HepG2 (cell line): ENCODE results near the gene ZFP37. TPM values are rescaled to one million over a fixed set of nuclear protein-coding genes. Genes with fewer than 3 reads are reported as not detected.
A peak's percentile ranks its signal among the peaks of the same experiment; 100 is the strongest.

Source experiments
- ARNTL ChIP-seq: sonication (generic); formaldehyde crosslinking; IDR thresholded peaks from 2 replicates; pipeline ENCODE4 v1.4.0; 2020; ENCODE audit warnings: mild to moderate bottlenecking, missing genetic modification reagents
- HOXA7 ChIP-seq: sonication (generic); formaldehyde crosslinking; IDR thresholded peaks from 2 replicates; pipeline ENCODE4 v1.8.1; 2022; ENCODE audit warnings: mild to moderate bottlenecking, missing genetic modification reagents, moderate library complexity
- MED8 ChIP-seq: sonication (generic); formaldehyde crosslinking; IDR thresholded peaks from 2 replicates; pipeline ENCODE4 v1.8.1; 2023; ENCODE audit warnings: mild to moderate bottlenecking, missing genetic modification reagents; ENCODE audit not compliant: insufficient replicate concordance
- NPAS2 ChIP-seq: sonication (generic); formaldehyde crosslinking; IDR thresholded peaks from 2 replicates; pipeline ENCODE4 v1.8.0; 2022; ENCODE audit warnings: mild to moderate bottlenecking, missing genetic modification reagents, borderline replicate concordance
- REPIN1 ChIP-seq: sonication (generic); formaldehyde crosslinking; IDR thresholded peaks from 2 replicates; pipeline ENCODE4 v1.8.0; 2022; ENCODE audit warnings: missing genetic modification reagents, low read depth, mild to moderate bottlenecking, borderline replicate concordance
- ZNF30 ChIP-seq: sonication (generic); formaldehyde crosslinking; IDR thresholded peaks from 2 replicates; pipeline ENCODE4 v1.5.0; 2020; ENCODE audit warnings: mild to moderate bottlenecking, missing genetic modification reagents
- ZNF552 ChIP-seq: sonication (generic); formaldehyde crosslinking; IDR thresholded peaks from 2 replicates; pipeline ENCODE4 v1.9.0; 2022; ENCODE audit warnings: missing genetic modification reagents, mild to moderate bottlenecking, borderline replicate concordance
- ZNF776 ChIP-seq: sonication (generic); formaldehyde crosslinking; IDR thresholded peaks from 2 replicates; pipeline ENCODE4 v1.4.0; 2020; ENCODE audit warnings: mild to moderate bottlenecking, missing genetic modification reagents
- ZNF841 ChIP-seq: sonication (generic); formaldehyde crosslinking; IDR thresholded peaks from 2 replicates; pipeline ENCODE4 v1.8.1; 2023; ENCODE audit warnings: missing genetic modification reagents, borderline replicate concordance
- polyA plus RNA-seq, 8 experiments: library from polyadenylated mRNA; depleted of rRNA in 3 of 8; stranded (reverse) in 7 of 8; unstranded in 1 of 8; fragments of >200 nt; fragmentation: Illumina TruSeq in 4 of 8; extraction: Trizol in 4 of 8; gene quantifications; 2 replicates each; pipeline versions ENCODE4 v1.2.1 to v1.2.3, GENCODE V29; 2011 to 2016; ENCODE audit warnings: low read depth in 4 of 8, missing spikeins in 1 of 8, mixed read lengths in 1 of 8; ENCODE audit not compliant: insufficient read depth in 1 of 8
- total RNA-seq, 5 experiments: library from RNA; depleted of rRNA; stranded (reverse); fragments of >200 nt; fragmentation: Illumina TruSeq; extraction: Trizol; gene quantifications; 2 replicates each; pipeline ENCODE4 v1.2.3, GENCODE V29; 2016; ENCODE audit warnings: low read depth in 1 of 5
- TF ChIP-seq, protein P1 (sequence below): sonication (generic); formaldehyde crosslinking; IDR thresholded peaks from 2 replicates; pipeline ENCODE4 v1.8.1; 2023; ENCODE audit warnings: mild to moderate bottlenecking, inconsistent platforms, moderate library complexity, missing genetic modification reagents, borderline replicate concordance
- TF ChIP-seq, protein P2 (sequence below): IDR thresholded peaks from 2 replicates; pipeline ENCODE4 v1.6.1; 2016
- TF ChIP-seq, protein P3 (sequence below): sonication (generic); formaldehyde crosslinking; IDR thresholded peaks from 2 replicates; pipeline ENCODE4 v1.5.0; 2020; ENCODE audit warnings: missing genetic modification reagents, mild to moderate bottlenecking, borderline replicate concordance
- TF ChIP-seq, protein P4 (sequence below): sonication (generic); formaldehyde crosslinking; IDR thresholded peaks from 2 replicates; pipeline ENCODE4 v1.4.0; 2020; ENCODE audit warnings: missing genetic modification reagents, mild to moderate bottlenecking, borderline replicate concordance
- TF ChIP-seq, protein P5 (sequence below): sonication (generic); formaldehyde crosslinking; IDR thresholded peaks from 2 replicates; pipeline ENCODE4 v1.4.0; 2020; ENCODE audit warnings: missing genetic modification reagents

ZFP37 gene
- total and polyA plus RNA-seq, 2 of the 13 experiments (the other 11 are each of a cell fraction or from before 2014, with no cell fraction given), result 1.1 to 3.7 TPM

DNA sequence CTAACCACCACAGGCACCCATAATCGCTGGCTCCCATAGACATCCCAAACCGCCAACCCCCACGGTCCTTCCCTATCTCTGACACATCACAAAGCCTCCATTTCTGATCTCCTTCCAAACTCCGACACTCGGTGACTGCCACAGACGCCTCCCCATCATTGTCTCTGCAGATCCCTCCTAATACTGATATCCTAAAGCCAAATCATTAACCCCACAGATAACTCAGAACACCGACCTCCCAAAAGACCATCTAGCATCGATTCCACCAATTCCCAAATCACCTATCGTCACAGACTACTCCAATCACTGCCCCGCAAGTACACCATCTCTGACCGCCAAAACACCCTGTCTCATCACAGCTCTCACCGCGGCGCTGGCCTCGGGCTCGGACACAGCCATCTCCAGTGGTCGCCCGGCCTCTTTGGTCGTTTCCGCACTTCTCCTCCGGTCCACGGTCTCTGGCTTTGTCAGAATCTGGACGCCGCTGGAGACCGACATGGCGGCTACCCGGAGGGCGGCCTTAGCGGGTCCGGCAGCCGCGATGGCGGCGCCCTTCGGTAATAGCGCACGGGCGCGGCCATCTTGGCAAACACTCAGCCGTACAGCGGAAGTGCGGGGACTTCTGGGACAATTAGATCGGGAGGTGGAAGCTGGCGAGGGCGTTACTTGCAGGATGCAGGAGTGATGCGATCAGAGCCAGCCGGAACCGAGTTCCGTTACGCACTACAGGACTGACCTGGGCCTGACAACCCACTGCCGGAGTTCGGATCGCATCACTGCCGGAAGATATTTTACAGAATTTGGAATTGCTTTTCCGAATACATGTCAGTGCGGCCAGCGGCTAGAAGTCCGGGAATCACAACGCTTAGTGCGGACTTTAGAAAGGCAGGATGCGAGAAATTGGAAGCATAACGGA is at the start of gene ZFP37 (continued):
- TF ChIP-seq ZNF841 (CRISPR knock-in tag) (no peak; the same call in 1 of the 2 replicates), MED8 (CRISPR knock-in tag) (no peak), NPAS2 (no peak), ZNF552 (no peak), HOXA7 (CRISPR knock-in tag) (0 out of 2 replicates have a peak, but pooled peaks have one; percentile 13), ZNF30 (no peak), ARNTL (CRISPR knock-in tag) (0 out of 2 replicates have a peak, but pooled peaks have one; percentile 34), REPIN1 (CRISPR knock-in tag) (peak; percentile 71; the same call in 1 of the 2 replicates), ZNF776 (CRISPR knock-in tag) (no peak)
- TF ChIP-seq, protein P1, sequence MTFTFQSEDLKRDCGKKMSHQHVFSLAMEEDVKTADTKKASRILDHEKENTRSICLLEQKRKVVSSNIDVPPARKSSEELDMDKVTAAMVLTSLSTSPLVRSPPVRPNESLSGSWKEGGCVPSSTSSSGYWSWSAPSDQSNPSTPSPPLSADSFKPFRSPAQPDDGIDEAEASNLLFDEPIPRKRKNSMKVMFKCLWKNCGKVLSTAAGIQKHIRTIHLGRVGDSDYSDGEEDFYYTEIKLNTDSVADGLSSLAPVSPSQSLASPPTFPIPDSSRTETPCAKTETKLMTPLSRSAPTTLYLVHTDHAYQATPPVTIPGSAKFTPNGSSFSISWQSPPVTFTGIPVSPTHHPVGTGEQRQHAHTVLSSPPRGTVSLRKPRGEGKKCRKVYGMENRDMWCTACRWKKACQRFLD (CRISPR knock-in tag), result no peak
- TF ChIP-seq, protein P2, sequence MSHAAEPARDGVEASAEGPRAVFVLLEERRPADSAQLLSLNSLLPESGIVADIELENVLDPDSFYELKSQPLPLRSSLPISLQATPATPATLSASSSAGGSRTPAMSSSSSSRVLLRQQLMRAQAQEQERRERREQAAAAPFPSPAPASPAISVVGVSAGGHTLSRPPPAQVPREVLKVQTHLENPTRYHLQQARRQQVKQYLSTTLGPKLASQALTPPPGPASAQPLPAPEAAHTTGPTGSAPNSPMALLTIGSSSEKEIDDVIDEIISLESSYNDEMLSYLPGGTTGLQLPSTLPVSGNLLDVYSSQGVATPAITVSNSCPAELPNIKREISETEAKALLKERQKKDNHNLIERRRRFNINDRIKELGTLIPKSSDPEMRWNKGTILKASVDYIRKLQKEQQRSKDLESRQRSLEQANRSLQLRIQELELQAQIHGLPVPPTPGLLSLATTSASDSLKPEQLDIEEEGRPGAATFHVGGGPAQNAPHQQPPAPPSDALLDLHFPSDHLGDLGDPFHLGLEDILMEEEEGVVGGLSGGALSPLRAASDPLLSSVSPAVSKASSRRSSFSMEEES (CRISPR knock-in tag), result no peak
- TF ChIP-seq, protein P3, sequence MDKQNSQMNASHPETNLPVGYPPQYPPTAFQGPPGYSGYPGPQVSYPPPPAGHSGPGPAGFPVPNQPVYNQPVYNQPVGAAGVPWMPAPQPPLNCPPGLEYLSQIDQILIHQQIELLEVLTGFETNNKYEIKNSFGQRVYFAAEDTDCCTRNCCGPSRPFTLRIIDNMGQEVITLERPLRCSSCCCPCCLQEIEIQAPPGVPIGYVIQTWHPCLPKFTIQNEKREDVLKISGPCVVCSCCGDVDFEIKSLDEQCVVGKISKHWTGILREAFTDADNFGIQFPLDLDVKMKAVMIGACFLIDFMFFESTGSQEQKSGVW, result no peak
- TF ChIP-seq, protein P4, sequence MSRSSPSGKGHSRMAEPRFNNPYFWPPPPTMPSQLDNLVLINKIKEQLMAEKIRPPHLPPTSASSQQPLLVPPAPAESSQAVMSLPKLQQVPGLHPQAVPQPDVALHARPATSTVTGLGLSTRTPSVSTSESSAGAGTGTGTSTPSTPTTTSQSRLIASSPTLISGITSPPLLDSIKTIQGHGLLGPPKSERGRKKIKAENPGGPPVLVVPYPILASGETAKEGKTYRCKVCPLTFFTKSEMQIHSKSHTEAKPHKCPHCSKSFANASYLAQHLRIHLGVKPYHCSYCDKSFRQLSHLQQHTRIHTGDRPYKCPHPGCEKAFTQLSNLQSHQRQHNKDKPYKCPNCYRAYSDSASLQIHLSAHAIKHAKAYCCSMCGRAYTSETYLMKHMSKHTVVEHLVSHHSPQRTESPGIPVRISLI (CRISPR knock-in tag), result no peak
- TF ChIP-seq, protein P5, sequence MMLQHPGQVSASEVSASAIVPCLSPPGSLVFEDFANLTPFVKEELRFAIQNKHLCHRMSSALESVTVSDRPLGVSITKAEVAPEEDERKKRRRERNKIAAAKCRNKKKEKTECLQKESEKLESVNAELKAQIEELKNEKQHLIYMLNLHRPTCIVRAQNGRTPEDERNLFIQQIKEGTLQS (CRISPR knock-in tag), result no peak
